ENCODE measurements around the gene DCAF12L2. TPM values are rescaled to one million over a fixed set of nuclear protein-coding genes. Genes with fewer than 3 reads are reported as not detected.
"Not testable (repeated sequence)": the region's sequence is repeated elsewhere in the genome, so short reads cannot be mapped to it uniquely, and the experiment has no call there.

Gene DCAF12L2
- total RNA-seq = under 1 TPM in 3 of 4 donors, not detected in 1; 0.20 to 0.26 (median 0.25) TPM
- polyA plus RNA-seq = 0.11 TPM
- long read RNA-seq, donor 1 = 0 reads
- long read RNA-seq, donor 2, partial matches to known transcripts = 0 of 1 reads
- long read RNA-seq, donor 2, other reads (novel, unspliced or antisense) = 0 of 1 reads
- long read RNA-seq, donor 3, partial matches to known transcripts = 0 of 1 reads
- long read RNA-seq, donor 3, other reads (novel, unspliced or antisense) = 0 of 1 reads
- long read RNA-seq, donor 4 = 0 reads

- no peaks in the 10 kb centered on the region for H3K9me3 ChIP-seq (ENCODE audit: control insufficient read depth, low read length)
- DNase-seq (peak in 2 of 3 donors; percentile 34 to 55), ATAC-seq (peak in 1 of 2 donors; percentile 14)
- H3K27ac ChIP-seq (ENCODE audit: low read length) = no peak within 1 kb of the TSS
- no peaks in the 10 kb centered on the region for H3K4me1 ChIP-seq (ENCODE audit: control insufficient read depth, insufficient read depth, low read length)
- WGBS = 1% methylated on average over 88 of the region's 91 CpGs
- H3K27me3 ChIP-seq (ENCODE audit: control insufficient read depth, insufficient read depth) = no peaks in the 10 kb centered on the region
- intact Hi-C loops (cut with DNase I) = no loop called here
- peak within 1 kb of the TSS; percentile 52 for H3K4me3 ChIP-seq (ENCODE audit: low read length)
Measured at GRCh38 chrX:126165721-126166461, at the start of gene DCAF12L2. DCAF12L2 (minus strand) TSS chrX:126166289; CDS start chrX:126165924, 365 bp downstream.

GRCh38 chrX:126190888-126191287 lies 24.8 kb upstream of the DCAF12L2 start:
- H3K27ac ChIP-seq (ENCODE audit: low read length); H3K27me3 ChIP-seq (ENCODE audit: control insufficient read depth, insufficient read depth); H3K9me3 ChIP-seq (ENCODE audit: control insufficient read depth, low read length); H3K4me1 ChIP-seq (ENCODE audit: control insufficient read depth, insufficient read depth, low read length); ATAC-seq; intact Hi-C loops (cut with DNase I); H3K4me3 ChIP-seq (ENCODE audit: low read length): not testable (repeated sequence)
- 92% methylated on average over 21 of the region's 21 CpGs for WGBS
- peak in 1 of 3 donors; percentile 5 for DNase-seq

DNA sequence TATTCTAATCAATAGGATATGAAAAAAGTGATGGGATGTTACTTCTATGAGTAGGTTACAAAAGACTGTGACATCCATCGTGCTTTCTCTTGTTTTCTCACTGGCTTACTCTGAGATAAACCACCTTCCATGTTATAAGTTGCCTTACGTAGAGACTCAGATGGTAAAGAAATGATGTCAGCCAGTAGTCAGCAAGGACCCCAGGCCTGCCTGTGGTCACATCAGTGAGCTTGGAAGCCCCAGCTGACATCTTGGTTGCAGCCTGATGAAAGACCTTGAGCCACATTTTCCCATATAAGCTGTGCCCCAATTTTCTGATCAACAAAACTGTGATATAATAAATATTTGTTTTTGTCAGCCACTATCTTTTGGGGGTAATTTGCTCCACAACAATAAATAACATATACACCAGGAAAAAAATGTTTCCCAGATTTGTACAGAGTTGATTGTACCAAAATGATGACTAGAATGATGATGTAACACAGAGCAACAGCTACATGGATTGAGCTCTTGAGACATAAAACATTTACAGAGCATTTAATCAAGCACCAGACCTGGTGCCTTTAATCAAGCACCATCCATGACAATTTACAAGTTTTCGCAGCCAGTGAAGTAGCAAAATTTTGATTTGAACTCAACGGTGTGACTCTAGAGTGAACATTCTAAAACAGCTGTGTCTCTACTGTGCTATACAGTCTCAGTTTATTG lies 11.2 kb upstream of the DCAF12L2 start:
- H3K27me3 ChIP-seq (ENCODE audit: control insufficient read depth, insufficient read depth) = no peaks in the 10 kb centered on the region
- no peaks in the 10 kb centered on the region for H3K4me1 ChIP-seq (ENCODE audit: control insufficient read depth, insufficient read depth, low read length)
- intact Hi-C loops (cut with DNase I) = no loop called here
- H3K9me3 ChIP-seq (ENCODE audit: control insufficient read depth, low read length) = no peaks in the 10 kb centered on the region
- H3K27ac ChIP-seq (ENCODE audit: low read length) = no peak overlapping the region
- no peak overlapping the region for H3K4me3 ChIP-seq (ENCODE audit: low read length)
- DNase-seq (no peak), ATAC-seq (no peak)
- 84% methylated on average over 4 of the region's 4 CpGs for WGBS

DNA sequence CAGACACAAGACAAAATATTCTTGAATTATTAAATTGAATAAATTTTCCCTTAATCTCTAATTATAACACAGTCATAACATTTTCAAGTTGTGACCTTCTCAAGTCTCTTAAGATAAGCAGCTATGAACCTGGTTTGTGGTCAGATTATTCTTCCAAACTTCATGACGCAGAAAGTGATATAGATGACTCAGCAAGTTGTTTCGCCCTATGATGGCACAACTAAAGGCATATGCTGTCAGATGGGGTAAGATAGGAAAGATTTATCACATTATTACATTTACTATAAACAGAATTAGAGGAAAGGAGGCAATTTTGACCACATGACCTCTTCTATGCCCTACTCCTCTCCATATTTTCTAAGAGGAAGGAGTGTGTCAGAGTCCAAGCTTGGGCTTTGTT lies 4.6 kb upstream of the DCAF12L2 start:
- no peak for DNase-seq
- Histone ChIP-seq H3K9me3 (ENCODE audit: control insufficient read depth, low read length) (no peaks in the 10 kb centered on the region), H3K27ac (ENCODE audit: low read length) (no peak overlapping the region), H3K4me1 (ENCODE audit: control insufficient read depth, insufficient read depth, low read length) (no peaks in the 10 kb centered on the region), H3K27me3 (ENCODE audit: control insufficient read depth, insufficient read depth) (no peaks in the 10 kb centered on the region), H3K4me3 (ENCODE audit: low read length) (no peak overlapping the region)
- WGBS = 83% methylated on average over 2 of the region's 2 CpGs
- intact Hi-C loops (cut with DNase I) = no loop called here
- ATAC-seq = no peak

GRCh38 chrX:126167560-126167959 lies 1.5 kb upstream of the DCAF12L2 start:
- no peak overlapping the region for H3K27ac ChIP-seq (ENCODE audit: low read length)
- H3K4me3 ChIP-seq (ENCODE audit: low read length) = no peak overlapping the region
- ATAC-seq (no peak), DNase-seq (no peak)
- 82% methylated on average over 3 of the region's 3 CpGs for WGBS
- no peaks in the 10 kb centered on the region for H3K9me3 ChIP-seq (ENCODE audit: control insufficient read depth, low read length)
- no peaks in the 10 kb centered on the region for H3K27me3 ChIP-seq (ENCODE audit: control insufficient read depth, insufficient read depth)
- intact Hi-C loops (cut with DNase I) = no loop called here
- no peaks in the 10 kb centered on the region for H3K4me1 ChIP-seq (ENCODE audit: control insufficient read depth, insufficient read depth, low read length)

DNA sequence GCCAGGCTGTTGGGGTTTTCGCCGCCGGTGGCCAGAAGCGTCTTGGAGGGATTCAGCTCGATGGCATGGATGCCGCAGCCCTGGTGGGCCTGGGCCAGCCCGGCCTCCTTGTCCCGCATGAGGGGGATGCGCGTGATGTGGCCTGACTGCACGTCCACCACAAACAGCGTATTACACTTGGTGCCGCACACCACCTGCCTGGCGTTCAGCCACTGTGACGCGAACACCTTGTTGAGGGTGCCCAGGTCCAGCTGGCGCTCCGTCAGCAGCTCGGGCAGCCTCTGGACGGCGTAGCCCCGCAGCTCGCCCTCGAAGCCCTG lies 728 bp downstream of the DCAF12L2 start:
- Histone ChIP-seq H3K27me3 (ENCODE audit: control insufficient read depth, insufficient read depth) (no peaks in the 10 kb centered on the region), H3K9me3 (ENCODE audit: control insufficient read depth, low read length) (no peaks in the 10 kb centered on the region), H3K27ac (ENCODE audit: low read length) (no peak overlapping the region), H3K4me3 (ENCODE audit: low read length) (peak overlapping the region; percentile 52), H3K4me1 (ENCODE audit: control insufficient read depth, insufficient read depth, low read length) (no peaks in the 10 kb centered on the region)
- ATAC-seq (no peak), DNase-seq (peak in 2 of 3 donors; percentile 27 to 40)
- WGBS = 56% methylated on average over 23 of the region's 24 CpGs
- intact Hi-C loops (cut with DNase I) = no loop called here

GRCh38 chrX:126164689-126165400 lies 1.2 kb downstream of the DCAF12L2 start:
- DNase-seq = peak in 1 of 3 donors; percentile 41

DNA sequence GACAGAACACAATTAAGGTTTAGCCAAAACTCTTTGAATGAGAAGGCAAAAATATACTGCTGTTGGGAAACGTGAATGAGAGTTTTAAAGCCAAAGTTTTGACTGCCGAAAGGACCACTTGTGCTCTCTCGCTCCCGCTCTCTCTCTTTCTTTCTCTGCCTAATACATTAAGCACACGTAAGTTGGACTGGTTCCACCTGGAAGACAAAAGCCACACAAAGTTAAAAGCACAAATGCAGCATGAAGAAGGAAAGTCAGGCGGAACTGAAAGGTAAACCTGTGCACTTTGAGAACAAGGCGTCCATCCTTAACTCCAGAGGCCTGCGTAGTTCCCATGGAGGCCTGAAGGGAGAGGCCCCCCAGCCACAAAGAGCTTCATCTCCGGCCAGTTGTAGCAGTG lies 1.9 kb downstream of the DCAF12L2 start:
- Histone ChIP-seq H3K27me3 (ENCODE audit: control insufficient read depth, insufficient read depth) (no peaks in the 10 kb centered on the region), H3K27ac (ENCODE audit: low read length) (no peak overlapping the region), H3K9me3 (ENCODE audit: control insufficient read depth, low read length) (no peaks in the 10 kb centered on the region), H3K4me3 (ENCODE audit: low read length) (no peak overlapping the region), H3K4me1 (ENCODE audit: control insufficient read depth, insufficient read depth, low read length) (no peaks in the 10 kb centered on the region)
- intact Hi-C loops (cut with DNase I) = no loop called here
- no peak for DNase-seq
- ATAC-seq = no peak
- 88% methylated on average over 9 of the region's 9 CpGs for WGBS

More at GRCh38 chrX:126164689-126165400, 1.2 kb downstream of the DCAF12L2 start:
- intact Hi-C loops (cut with DNase I) = no loop called here
- no peaks in the 10 kb centered on the region for H3K27me3 ChIP-seq (ENCODE audit: control insufficient read depth, insufficient read depth)
- WGBS = 96% methylated on average over 37 of the region's 37 CpGs
- H3K4me1 ChIP-seq (ENCODE audit: control insufficient read depth, insufficient read depth, low read length) = no peaks in the 10 kb centered on the region
- no peaks in the 10 kb centered on the region for H3K9me3 ChIP-seq (ENCODE audit: control insufficient read depth, low read length)
- H3K27ac ChIP-seq (ENCODE audit: low read length) = no peak overlapping the region
- no peak for ATAC-seq
- no peak overlapping the region for H3K4me3 ChIP-seq (ENCODE audit: low read length)

- intact Hi-C loops (cut with DNase I) = no loop called here
- no peak overlapping the region for H3K27ac ChIP-seq (ENCODE audit: low read length)
- no peak for DNase-seq
- H3K9me3 ChIP-seq (ENCODE audit: control insufficient read depth, low read length) = no peaks in the 10 kb centered on the region
- H3K27me3 ChIP-seq (ENCODE audit: control insufficient read depth, insufficient read depth) = no peaks in the 10 kb centered on the region
- no peak overlapping the region for H3K4me3 ChIP-seq (ENCODE audit: low read length)
- H3K4me1 ChIP-seq (ENCODE audit: control insufficient read depth, insufficient read depth, low read length) = no peaks in the 10 kb centered on the region
- WGBS = 67% methylated on average over 2 of the region's 2 CpGs
- no peak for ATAC-seq
Measured at GRCh38 chrX:126141014-126141413, 25.1 kb downstream of the DCAF12L2 start.

DNA sequence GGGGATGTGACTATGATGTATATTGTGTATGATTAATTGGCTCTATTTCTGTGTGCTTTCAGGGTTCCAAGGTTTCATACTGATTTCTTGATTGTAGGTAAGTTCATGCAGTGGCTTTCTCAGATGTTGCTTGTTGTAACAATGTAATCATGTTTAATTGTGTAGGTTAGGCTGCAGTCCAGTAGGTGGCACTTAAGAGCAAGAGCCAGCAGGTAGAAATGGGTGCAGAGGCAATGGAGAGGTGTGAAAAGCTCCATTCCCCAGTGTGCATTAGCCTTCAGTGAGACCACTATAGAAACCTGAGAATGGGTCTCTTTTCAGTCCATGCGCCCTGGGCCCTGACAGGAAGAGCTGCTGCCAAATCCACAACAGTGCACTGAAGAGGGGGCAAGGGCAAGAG lies 28.2 kb downstream of the DCAF12L2 start:
- Histone ChIP-seq H3K9me3 (ENCODE audit: control insufficient read depth, low read length) (no peaks in the 10 kb centered on the region), H3K27ac (ENCODE audit: low read length) (no peak overlapping the region), H3K4me1 (ENCODE audit: control insufficient read depth, insufficient read depth, low read length) (no peaks in the 10 kb centered on the region), H3K27me3 (ENCODE audit: control insufficient read depth, insufficient read depth) (no peaks in the 10 kb centered on the region), H3K4me3 (ENCODE audit: low read length) (no peak overlapping the region)
- intact Hi-C loops (cut with DNase I) = no loop called here
- WGBS = 96% methylated on average over 1 of the region's 1 CpG
- no peak for DNase-seq
- ATAC-seq = no peak

DNA sequence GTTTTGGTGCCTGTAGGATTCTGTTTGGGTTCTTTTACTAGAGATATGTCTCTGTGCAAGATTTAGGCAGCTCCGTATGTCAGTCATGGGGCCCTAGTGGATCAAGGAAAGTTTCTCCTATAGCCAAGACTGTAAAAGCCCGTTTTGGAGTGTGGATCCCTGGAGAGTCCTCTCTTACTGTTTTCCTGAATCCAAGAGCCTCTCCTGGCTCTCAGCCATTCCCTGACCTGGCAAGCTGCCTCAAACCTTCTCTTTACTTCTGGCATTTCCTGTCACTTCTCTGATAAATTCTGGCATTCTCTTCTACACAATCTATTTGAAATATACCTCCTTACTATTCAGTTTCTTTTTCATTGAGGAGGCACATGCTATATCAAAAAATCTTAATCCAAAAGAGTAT lies 41.4 kb downstream of the DCAF12L2 start:
- Histone ChIP-seq H3K9me3 (ENCODE audit: control insufficient read depth, low read length) (no peaks in the 10 kb centered on the region), H3K4me1 (ENCODE audit: control insufficient read depth, insufficient read depth, low read length) (no peaks in the 10 kb centered on the region), H3K4me3 (ENCODE audit: low read length) (no peak overlapping the region), H3K27ac (ENCODE audit: low read length) (no peak overlapping the region), H3K27me3 (ENCODE audit: control insufficient read depth, insufficient read depth) (no peaks in the 10 kb centered on the region)
- intact Hi-C loops (cut with DNase I) = no loop called here
- DNase-seq = no peak
- no peak for ATAC-seq
- WGBS = 17% methylated on average over 2 of the region's 2 CpGs

All from right cardiac atrium (tissue), 5 donors.